ENCODE measurements around the gene KCNAB1.
"Not testable (repeated sequence)": the region's sequence is repeated elsewhere in the genome, so short reads cannot be mapped to it uniquely, and the experiment has no call there.

The KCNAB1 gene

GRCh38 chr3:156264771-156265170 lies 144.4 kb downstream of the KCNAB1 start:
- DNase-seq (ENCODE audit: low read depth in 2 of 2), result no peak

GRCh38 chr3:156271508-156271907 lies 151.1 kb downstream of the KCNAB1 start:
- no peak for DNase-seq (ENCODE audit: low read depth in 2 of 2)

DNA sequence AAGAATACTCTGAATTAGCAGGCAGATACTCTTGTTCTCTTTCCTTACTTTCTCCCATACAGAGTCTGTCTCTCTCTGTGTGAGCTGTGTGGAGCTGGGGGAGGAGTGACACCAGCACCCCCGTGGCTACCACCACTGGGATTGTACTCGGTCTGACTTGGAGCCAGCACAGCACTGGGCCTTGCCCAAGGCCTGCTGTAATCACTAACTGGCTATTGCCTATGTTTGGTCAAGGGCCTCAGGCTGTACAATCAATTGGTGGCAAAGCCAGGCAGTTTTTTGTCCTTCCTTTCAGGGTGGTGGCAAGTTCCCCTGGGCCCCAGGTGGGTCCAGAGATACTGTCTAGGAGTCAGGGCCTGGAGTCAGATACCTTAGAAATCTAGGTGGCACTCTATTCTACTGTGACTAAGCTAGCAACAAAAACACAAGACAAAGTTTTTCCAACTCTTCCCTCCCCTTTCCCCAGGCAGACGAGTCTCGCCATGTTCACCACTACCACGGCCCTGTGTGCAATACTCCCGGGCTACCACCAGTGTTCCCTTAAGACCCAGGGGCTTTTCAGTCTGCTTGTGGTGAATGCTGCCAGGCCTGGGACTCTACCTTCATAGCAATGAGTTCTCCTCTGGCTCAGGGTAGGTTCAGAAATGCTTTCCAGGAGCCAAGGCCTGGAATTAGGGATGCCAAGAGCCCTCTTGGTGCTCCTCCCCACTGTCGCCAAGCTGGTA lies 151.8 kb downstream of the KCNAB1 start:
- no peak for DNase-seq (ENCODE audit: low read depth in 2 of 2)

DNA sequence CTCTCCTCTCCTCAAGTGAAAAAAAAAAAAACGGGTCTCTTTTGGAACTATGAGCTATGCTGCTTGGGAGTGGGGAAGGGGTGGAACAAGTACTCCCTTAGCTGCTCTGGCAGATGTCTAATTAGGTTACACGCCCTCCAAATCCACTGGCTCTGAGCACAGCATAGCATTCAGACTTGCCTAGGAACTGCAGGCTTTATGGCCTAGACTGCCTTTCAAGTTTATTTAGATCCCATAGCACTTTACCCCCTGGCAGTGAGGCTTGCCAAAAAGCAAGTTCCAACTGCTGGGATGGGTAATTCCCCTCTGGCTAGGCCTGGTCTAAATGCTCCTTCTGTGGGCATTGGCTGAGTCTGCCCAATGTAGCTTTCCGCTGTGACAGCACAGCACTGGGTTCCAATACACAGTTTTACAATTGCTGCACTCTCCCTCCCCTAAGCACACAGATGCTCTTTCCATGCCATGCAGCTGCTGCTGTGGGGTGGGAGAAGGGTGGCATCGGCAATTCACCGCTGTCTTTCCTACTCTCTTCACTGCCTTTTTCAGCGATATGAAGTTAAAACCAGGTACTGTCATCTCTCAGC lies 152.8 kb downstream of the KCNAB1 start:
- DNase-seq (ENCODE audit: low read depth in 2 of 2), result no peak

DNA sequence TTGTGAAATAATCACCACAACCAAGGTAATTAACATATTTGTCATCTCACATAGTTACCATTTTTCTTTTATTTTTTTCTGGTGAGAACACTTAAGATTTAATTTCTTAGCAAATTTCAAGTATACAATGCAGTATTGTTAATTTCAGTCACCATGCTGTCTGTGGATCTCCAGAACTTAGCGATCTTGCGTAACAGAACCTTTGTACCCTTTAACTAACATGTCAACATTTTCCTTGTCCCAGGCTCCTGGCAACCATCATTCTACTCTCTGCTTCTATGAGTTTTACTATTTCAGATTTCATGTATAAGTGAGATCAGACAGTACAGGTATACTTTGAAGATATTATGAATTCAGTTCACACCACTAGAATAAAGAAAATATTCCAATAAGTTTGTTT lies 154.4 kb downstream of the KCNAB1 start:
- DNase-seq (ENCODE audit: low read depth in 2 of 2), result no peak

DNA sequence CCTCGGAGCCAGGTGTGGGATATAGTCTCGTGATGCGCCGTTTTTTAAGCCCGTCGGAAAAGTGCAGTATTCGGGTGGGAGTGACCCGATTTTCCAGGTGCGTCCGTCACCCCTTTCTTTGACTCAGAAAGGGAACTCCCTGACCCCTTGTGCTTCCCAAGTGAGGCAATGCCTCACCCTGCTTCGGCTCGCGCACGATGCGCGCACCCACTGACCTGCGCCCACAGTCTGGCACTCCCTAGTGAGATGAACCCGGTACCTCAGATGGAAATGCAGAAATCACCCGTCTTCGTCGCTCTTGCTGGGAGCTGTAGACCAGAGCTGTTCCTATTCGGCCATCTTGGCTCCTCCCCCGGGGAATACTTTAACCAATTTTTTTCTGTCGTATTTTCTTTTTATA lies 164.3 kb downstream of the KCNAB1 start:
- DNase-seq (ENCODE audit: low read depth in 2 of 2), result not testable (repeated sequence)

DNA sequence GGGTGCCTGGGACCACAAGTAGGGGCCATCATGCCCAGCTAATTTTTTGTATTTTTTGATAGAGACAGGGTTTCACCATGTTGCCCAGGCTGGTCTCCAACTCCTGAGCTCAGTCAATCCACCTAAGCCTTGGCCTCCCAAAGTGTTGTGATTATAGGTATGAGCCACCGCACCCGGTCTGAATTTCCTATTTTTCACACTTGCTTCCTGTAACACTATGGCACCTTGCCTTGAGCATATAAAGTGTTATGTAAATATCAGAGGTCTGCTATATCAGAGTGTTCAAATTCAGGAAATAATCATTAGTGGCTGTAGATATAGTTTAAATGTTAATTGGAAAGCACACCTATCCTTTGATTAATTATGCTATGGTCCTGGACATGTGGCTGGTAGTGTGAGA lies 165.2 kb downstream of the KCNAB1 start:
- DNase-seq (ENCODE audit: low read depth in 2 of 2), result no peak

GRCh38 chr3:156290924-156291271 lies 170.5 kb downstream of the KCNAB1 start:
- DNase-seq (ENCODE audit: low read depth in 2 of 2), result no peak

DNA sequence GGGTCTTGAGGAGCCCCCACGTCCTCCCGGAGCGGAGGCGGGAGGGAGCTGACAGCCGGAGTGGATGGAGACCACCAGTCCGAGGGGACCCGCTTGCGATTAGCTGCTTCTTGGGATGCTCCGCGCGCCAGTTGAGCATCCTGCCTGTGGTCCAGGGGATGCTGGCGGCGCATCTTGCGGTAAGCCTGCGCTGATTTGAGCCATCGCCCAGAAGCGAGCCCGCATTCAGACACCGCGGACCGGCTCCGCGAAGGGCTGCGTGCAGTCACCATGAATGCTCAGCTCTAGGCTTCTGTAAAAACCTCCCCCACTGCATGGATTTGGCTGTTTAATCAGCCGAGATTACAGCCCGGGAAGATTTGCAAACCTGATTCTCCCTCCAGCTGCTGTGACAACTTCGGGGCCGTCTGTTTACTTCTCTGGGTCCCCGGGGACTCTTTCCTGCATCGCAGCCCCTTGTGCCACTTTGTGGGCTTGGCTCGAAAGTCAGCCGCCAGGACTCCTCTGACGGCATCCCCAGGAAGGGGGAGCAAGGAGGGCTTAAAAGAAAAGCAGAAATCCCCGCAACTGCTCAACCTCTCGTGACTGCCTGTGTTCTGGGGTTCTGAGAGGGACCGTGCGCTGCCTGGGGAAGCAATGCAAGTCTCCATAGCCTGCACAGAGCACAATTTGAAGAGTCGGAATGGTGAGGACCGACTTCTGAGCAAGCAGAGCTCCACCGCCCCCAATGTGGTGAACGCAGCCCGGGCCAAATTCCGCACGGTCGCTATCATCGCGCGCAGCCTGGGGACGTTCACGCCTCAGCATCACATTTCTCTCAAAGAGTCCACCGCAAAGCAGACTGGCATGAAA lies 171.1 kb downstream of the KCNAB1 start:
- no peak for DNase-seq (ENCODE audit: low read depth in 2 of 2)

DNA sequence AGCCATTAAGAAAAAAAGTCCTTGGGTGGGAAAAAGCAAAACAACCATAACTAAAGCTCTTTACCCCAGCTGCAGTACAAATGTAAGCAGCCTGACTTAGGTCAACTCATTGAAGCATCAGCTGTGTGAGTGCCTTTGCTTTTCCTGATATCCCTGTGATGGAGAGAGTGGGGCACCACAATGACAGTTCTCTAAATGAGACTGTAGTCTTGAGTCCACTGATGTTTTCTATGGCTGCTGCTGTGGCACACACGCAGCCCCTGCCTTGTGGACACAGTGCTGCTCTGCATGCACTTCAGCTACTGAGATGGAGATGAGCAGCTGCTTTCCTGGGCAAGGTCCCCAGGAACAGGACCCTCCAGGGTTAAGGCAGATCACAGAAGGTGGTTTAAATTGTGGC lies 173.2 kb downstream of the KCNAB1 start:
- DNase-seq (ENCODE audit: low read depth in 2 of 2), result no peak

- DNase-seq (ENCODE audit: low read depth in 2 of 2), result no peak
These were observed 177.2 kb downstream of the KCNAB1 start for GRCh38 chr3:156297582-156297981.

DNA sequence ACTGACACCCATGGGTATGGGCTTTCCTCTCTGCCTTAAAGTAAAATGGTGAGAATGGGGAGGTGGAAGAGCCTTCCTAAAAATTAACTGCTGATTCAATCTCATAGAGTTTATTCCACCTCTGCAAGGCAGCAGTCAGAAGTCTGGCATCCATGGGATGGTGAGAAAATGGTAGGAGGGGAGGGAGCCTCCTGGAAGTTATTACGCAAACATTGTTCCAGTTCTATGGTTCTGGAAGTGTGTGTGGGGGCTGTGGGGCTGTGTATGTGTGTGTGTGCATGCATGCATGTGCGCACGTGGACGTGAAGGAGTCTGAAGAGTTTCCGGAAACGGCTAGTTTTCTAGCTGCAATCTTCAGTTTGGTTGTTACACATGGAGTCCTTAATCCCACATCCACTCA lies 177.6 kb downstream of the KCNAB1 start:
- no peak for DNase-seq (ENCODE audit: low read depth in 2 of 2)

DNA sequence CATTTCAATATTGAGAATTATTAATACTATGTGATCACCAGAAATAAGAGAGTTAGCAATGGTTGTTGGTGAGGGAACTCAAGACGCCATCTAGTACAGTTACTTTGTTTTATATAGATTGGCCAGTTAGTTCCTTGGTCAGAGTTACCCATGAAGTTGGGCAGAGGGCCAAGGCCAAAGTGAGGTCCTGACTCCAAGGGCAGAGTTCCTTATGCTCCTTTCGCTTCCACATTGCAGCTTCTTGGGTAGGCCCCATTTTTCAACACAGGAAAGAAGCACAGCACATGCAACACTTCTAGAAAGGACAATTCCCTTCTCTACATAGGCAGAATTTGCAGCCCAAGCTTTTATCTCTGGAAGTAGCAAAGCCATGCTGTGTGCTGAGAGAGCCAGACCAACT lies 178.6 kb downstream of the KCNAB1 start:
- no peak for DNase-seq (ENCODE audit: low read depth in 2 of 2)

DNA sequence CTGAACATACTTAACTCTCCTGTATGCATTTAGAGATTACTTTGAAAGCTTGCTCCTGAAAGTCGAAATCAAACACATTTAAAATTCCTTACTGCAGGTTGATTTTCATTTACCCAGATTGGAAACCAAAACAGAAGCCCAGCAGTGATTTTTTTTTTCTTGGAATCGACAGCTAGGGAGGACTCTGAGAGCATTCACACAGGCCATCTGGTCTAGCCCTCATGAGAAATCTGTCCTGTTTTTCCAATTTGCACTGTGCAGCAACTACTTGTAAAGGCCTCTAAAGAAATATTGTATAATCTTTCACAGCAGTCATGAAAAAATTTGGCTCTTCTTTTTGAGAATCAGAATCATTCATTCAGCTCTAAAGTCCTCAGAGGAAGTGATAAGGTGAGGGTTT lies 179.2 kb downstream of the KCNAB1 start:
- DNase-seq (ENCODE audit: low read depth in 2 of 2), result no peak

DNA sequence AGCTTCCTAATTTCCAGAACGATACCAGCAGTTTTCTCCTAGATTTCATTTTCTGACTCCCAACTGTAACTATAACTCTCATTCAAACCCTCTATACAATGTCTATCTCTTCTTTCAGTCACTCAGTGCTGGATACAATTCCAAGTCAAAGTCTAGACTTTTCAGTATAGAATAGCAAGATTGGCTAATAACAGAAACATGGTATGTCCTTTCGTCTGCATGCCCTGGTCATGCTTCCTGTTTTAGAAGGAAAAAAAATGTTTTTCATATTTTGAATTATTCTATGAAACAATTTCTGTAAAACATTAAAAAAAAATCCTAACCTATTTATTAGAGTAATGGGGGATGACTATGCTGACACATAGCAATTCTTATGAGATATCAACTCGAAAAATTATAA lies 180.0 kb downstream of the KCNAB1 start:
- no peak for DNase-seq (ENCODE audit: low read depth in 2 of 2)

DNA sequence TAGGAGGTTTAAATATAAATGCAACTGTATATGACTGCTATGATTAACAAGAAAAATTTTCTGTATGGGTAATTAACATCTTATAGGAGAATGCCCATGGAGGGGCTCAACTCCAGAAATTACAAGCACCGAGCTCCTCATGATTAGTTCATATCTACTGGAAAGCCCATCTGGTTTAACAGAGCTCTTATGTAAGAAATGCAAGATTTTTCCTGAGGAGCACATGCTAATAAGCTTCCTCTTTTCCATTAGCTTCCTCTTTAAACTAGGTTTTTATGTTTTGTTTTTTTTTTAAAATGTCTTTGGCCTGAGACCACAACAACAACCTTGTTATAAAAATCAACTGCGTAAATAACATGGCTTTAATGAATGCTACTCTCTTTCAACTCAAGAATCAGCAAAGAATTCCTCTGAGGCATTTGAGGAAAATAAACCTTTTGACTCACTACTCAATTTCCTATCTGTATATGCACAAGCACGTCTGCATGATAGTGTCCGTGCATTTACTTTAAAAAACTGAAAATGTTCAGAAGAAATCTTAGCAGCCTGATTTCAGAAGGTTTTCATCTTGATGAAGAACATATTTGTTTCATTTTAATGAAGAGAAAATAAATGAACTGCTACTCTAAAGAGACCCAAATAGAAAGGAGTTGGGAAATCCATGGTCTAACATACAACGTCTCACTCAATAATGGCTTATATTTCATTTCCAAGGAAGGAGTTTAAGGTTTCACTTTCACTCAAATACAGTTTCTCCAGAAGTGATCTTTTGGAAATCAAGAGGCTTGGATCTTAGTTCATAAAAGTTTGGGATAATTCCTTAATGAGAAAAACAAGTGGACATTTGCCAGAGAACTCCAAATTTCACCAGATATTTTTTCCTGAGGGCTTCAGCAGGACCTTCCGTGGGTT lies 180.8 kb downstream of the KCNAB1 start:
- no peak for DNase-seq (ENCODE audit: low read depth in 2 of 2)

- DNase-seq (ENCODE audit: low read depth in 2 of 2), result no peak
These were observed 182.8 kb downstream of the KCNAB1 start for GRCh38 chr3:156303001-156303707.

DNA sequence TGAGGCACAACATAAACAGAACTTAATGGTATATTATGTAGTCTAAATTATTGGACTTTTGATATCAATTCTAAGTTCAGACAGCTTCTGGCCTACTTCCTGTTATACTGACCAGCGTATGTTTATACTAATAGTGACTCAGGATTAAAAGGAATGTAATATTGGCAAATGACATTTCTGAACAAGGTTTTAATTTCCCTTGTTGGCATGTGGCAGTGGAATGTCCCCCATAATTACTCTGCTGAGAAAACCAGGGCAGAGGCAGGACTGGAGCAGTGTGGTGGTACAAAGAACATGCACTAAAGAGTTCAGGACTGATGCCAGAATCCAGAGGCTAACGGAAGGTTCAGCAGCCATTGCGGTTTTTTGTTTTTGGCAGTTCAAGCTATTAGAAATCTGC lies 184.0 kb downstream of the KCNAB1 start:
- no peak for DNase-seq (ENCODE audit: low read depth in 2 of 2)

DNA sequence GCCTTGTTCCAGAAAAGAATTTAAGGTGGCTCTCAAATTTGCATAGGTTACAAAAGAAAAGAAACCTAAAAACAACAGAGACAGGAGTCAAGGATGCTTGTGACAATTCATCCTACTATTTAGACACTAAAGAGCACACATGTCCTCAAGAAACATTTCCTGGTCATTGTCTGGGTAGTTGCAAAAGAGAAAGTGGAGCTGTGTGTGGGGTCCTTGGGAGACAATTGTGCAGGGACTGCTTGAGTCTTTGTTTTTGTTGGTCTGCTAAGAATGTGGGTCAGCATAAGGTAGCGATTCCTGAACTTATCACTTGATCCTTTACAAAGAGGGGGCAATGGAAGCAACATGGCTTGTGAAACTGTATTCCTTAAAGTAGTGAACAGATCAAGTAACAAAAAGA lies 185.3 kb downstream of the KCNAB1 start:
- DNase-seq (ENCODE audit: low read depth in 2 of 2), result no peak

GRCh38 chr3:156307704-156308103 lies 187.3 kb downstream of the KCNAB1 start:
- DNase-seq (ENCODE audit: low read depth in 2 of 2), result no peak

DNA sequence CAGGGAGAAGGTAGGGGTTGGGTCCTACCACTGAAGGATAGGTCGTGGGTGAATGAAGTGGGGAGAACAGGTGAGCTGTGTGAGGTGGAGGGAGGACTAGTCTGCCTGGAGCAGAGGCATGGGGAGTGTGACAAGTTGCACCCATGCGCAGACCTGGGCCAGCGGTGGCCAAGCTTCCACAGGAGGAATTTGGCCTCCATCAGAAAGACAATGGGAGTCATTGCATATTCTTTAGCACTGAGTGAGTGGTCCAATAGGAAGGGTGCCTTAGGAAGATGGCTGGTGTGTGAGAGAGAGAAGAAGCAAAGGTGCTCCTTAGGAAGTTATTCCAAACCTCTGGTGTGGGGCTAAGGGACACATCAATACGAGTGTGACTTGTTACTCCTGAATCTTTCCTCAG lies 191.1 kb downstream of the KCNAB1 start:
- no peak for DNase-seq (ENCODE audit: low read depth in 2 of 2)

Data from stimulated activated CD8-positive, alpha-beta memory T cell treated with anti-CD3 and anti-CD28 coated beads, Interleukin-7, amount 100 ng/mL, for 4 hours (primary cell).